Bronchial epithelial cell (primary cell): Measurements from ENCODE around the gene RAB3D. TPM values are rescaled to one million over a fixed set of nuclear protein-coding genes. Genes with fewer than 3 reads are reported as not detected.
"Not testable (repeated sequence)": the region's sequence is repeated elsewhere in the genome, so short reads cannot be mapped to it uniquely, and the experiment has no call there.

Experiments used
- DNase-seq: peaks from one replicate; pipeline ENCODE4 v3.0.0-alpha.2; 2010; ENCODE audit warnings: low read depth
- FAIRE-seq: peaks from 2 replicates; lab custom pipeline; 2011; peaks lifted over from hg19 to GRCh38; lab: Jason Lieb, UNC
- H3K27me3 ChIP-seq: 2 replicates; pipeline ENCODE4 v1.5.1; 2011; ENCODE audit warnings: low read length; ENCODE audit not compliant: control insufficient read depth, insufficient read depth
- H3K36me3 ChIP-seq: 2 replicates; pipeline ENCODE4 v1.5.1; 2011; ENCODE audit warnings: low read length; ENCODE audit not compliant: control insufficient read depth, insufficient read depth
- H3K4me3 ChIP-seq: 2 replicates; pipeline ENCODE4 v1.5.1; 2011; ENCODE audit warnings: mild to moderate bottlenecking, low read depth, low read length, control low read depth
- total RNA-seq: library from RNA; depleted of rRNA; stranded (reverse); fragments of >200 nt; gene quantifications from 2 replicates; pipeline ENCODE4 v1.2.1, GENCODE V29; 2014
- TF ChIP-seq, protein P1 (sequence below): IDR thresholded peaks from 2 replicates; pipeline ENCODE4 v1.5.1; 2011; ENCODE audit warnings: mild to moderate bottlenecking, moderate library complexity, low read length, control low read depth, inconsistent platforms; ENCODE audit not compliant: insufficient read depth, severe bottlenecking

RAB3D gene
- total RNA-seq, 1 donor from 2014 or later, result 37.4 TPM

DNA sequence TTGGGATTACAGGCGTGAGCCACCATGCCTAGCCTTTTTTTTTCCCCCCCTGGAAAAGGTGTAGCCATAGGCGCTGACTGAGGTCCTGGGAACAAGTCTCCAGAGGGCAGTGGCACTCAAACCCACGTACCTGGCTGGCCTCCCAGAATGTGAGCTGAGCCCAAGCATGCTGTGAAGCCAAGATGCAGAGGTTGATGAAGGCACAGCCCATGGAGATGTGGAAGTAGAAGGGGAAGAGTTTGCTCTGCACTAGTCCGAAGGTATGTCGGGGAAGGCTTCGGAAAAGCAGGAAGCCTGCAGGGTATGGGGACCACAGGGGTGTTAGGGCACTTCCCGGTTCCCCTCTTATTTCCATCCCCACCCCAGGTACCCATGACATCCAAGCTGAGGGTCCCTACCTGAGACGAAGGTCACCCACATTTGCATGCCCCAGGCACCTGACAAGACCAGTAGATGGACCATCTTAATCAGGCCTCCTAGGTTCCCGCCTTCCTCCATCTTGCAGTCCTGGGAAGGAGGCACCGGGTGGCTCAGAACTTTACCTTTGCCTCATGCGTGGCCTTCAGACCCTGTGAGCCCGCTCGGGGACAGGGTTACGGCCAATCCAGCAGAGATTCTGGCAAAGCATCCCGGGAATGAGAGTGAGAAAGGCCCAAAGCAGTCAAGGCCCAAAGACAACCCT lies 5.8 kb upstream of the RAB3D start:
- H3K27me3 ChIP-seq, result no peaks in the 10 kb centered on the region
- peak; percentile 23 for FAIRE-seq
- H3K4me3 ChIP-seq, result peak overlapping the region; percentile 78
- TF ChIP-seq, protein P1, sequence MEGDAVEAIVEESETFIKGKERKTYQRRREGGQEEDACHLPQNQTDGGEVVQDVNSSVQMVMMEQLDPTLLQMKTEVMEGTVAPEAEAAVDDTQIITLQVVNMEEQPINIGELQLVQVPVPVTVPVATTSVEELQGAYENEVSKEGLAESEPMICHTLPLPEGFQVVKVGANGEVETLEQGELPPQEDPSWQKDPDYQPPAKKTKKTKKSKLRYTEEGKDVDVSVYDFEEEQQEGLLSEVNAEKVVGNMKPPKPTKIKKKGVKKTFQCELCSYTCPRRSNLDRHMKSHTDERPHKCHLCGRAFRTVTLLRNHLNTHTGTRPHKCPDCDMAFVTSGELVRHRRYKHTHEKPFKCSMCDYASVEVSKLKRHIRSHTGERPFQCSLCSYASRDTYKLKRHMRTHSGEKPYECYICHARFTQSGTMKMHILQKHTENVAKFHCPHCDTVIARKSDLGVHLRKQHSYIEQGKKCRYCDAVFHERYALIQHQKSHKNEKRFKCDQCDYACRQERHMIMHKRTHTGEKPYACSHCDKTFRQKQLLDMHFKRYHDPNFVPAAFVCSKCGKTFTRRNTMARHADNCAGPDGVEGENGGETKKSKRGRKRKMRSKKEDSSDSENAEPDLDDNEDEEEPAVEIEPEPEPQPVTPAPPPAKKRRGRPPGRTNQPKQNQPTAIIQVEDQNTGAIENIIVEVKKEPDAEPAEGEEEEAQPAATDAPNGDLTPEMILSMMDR, result no peak
- DNase-seq, result peak; percentile 22
- H3K36me3 ChIP-seq, result peaks cover 3% of the 10 kb centered on the region

DNA sequence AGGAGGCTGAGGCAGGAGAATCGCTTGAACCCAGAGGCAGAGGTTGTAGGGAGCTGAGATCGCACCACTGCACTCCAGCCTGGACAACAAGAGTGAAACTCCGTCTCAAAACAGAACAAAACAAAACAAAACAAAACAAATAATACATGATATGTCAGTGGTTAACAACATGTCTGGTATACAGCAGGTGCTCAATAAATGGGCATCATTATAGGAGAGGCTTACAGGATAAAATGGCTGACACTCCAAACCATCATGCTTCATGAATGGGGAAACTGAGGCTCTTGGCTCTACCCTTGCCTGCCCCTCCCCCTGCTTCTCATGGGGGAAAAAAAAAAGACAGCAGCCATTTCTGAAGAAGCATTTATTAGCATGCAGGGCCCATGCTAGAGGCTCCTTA lies 3.0 kb upstream of the RAB3D start:
- FAIRE-seq, result no peak

DNA sequence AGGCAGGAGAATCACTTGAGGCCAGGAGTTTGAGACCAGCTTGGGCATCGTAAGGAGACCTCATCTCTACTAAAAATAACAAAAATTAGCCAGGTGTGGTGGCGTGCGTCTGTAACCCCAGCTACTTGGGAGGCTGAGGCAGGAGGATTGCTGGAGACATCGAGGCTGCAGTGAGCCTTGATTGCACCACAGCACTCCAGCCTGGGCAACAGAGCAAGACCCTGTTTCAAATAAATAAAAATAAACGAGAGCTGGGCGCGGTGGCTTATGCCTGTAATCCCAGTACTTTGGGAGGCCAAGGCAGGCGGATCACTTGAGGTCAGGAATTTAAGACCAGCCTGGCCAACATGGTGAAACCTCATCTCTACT lies 626 bp upstream of the RAB3D start:
- not testable (repeated sequence) for H3K4me3 ChIP-seq, DNase-seq, H3K27me3 ChIP-seq, FAIRE-seq
- H3K36me3 ChIP-seq, result peaks cover 21% of the 10 kb centered on the region

More for the DNA sequence above, 3.0 kb upstream of the RAB3D start:
- Histone ChIP-seq H3K27me3 (no peaks in the 10 kb centered on the region), H3K36me3 (peaks cover 3% of the 10 kb centered on the region), H3K4me3 (no peak overlapping the region)
- DNase-seq, result no peak
- TF ChIP-seq, protein P1, result no peak

DNA sequence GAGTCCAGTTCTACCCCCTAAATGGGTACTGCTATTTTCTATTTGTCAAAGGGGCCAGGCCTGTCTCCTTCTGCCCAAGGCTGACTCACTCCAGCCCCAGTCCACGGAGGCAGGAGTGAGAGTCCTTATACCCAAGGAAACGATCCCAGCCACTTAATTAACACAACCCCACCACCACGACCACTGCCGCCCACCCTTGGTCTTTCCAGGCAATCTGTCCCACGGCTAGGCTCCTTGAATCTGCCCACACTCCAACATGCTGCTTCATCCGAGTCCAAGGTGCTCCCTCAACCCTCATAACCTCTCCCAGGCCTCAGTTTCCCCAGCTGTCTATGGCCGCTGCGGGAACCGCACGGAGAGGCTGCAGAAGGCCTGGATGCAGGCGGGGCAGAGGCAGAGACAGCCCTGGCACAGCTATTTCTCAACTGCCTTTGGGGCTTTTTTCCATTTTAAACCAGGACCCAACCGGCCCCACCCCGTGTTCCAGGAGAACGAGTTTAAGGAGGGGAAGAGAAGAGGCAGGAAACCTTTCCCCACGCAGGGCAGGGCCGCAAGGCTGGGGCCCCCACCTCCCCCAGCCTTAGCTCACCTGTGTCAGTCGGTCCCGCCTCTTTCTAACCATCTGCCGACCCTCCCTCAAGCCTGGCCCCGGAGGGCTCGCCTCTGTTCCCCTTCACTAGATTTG lies 746 bp downstream of the RAB3D start:
- H3K27me3 ChIP-seq, result no peaks in the 10 kb centered on the region
- peak; percentile 49 for DNase-seq
- no peak for FAIRE-seq
- TF ChIP-seq, protein P1, result no peak
- peak overlapping the region; percentile 72 for H3K4me3 ChIP-seq
- H3K36me3 ChIP-seq, result peaks cover 30% of the 10 kb centered on the region

DNA sequence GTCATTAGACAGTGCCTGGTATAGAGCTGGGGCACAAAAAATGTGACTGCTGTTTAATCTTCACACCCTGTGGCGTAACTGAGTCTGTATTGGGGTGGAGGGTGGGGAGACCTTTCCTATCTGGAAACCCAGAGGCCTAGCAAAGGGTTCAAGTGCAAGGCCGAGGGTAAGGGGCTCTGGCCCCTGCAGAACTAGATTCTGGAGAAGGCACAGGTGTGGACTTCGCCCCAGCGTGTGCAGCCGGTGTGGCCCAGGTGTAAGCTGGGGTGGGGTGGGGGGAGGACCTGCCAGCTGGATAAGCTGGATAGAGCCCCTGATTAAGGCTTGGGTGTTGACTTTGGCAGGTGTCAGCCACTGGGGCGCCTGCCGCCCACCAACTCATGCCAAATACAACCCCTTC lies 1.3 kb downstream of the RAB3D start:
- no peaks in the 10 kb centered on the region for H3K27me3 ChIP-seq
- H3K4me3 ChIP-seq, result peak overlapping the region; percentile 72
- FAIRE-seq (no peak), DNase-seq (no peak)
- H3K36me3 ChIP-seq, result peaks cover 32% of the 10 kb centered on the region
- TF ChIP-seq, protein P1, result no peak

DNA sequence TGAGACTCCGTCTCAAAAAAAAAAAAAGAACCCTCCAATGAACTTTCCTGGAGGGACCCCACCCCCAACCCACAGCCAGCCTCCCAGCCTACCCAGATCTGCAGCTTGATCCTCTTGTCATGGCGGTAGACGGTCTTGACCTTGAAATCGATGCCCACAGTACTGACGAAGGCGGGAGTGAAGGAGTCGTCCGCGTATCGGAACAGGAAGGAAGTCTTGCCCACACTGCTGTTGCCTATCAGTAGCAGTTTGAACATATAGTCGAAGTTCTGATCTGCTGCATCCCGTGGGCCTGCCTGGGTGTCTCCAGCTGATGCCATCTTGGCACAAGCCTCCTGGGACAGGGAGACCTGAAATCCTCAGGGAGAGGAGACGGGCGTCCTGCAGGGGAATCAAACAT lies 2.4 kb downstream of the RAB3D start:
- TF ChIP-seq, protein P1, result no peak
- H3K36me3 ChIP-seq, result peaks cover 36% of the 10 kb centered on the region
- no peak for FAIRE-seq

More for the DNA sequence above, 2.4 kb downstream of the RAB3D start:
- DNase-seq, result no peak
- no peaks in the 10 kb centered on the region for H3K27me3 ChIP-seq
- H3K4me3 ChIP-seq, result no peak overlapping the region
